NCI-H510A treated with DMSO at 0.1 percent for 48 hours (cell line): ENCODE data around the gene HARS2.
"Not testable (repeated sequence)": the region's sequence is repeated elsewhere in the genome, so short reads cannot be mapped to it uniquely, and the experiment has no call there.

Source experiments
- DNase-seq: peaks from one replicate; lab custom pipeline; 2025; lab: John Stamatoyannopoulos, UW

The HARS2 gene, protein sequence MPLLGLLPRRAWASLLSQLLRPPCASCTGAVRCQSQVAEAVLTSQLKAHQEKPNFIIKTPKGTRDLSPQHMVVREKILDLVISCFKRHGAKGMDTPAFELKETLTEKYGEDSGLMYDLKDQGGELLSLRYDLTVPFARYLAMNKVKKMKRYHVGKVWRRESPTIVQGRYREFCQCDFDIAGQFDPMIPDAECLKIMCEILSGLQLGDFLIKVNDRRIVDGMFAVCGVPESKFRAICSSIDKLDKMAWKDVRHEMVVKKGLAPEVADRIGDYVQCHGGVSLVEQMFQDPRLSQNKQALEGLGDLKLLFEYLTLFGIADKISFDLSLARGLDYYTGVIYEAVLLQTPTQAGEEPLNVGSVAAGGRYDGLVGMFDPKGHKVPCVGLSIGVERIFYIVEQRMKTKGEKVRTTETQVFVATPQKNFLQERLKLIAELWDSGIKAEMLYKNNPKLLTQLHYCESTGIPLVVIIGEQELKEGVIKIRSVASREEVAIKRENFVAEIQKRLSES

DNA sequence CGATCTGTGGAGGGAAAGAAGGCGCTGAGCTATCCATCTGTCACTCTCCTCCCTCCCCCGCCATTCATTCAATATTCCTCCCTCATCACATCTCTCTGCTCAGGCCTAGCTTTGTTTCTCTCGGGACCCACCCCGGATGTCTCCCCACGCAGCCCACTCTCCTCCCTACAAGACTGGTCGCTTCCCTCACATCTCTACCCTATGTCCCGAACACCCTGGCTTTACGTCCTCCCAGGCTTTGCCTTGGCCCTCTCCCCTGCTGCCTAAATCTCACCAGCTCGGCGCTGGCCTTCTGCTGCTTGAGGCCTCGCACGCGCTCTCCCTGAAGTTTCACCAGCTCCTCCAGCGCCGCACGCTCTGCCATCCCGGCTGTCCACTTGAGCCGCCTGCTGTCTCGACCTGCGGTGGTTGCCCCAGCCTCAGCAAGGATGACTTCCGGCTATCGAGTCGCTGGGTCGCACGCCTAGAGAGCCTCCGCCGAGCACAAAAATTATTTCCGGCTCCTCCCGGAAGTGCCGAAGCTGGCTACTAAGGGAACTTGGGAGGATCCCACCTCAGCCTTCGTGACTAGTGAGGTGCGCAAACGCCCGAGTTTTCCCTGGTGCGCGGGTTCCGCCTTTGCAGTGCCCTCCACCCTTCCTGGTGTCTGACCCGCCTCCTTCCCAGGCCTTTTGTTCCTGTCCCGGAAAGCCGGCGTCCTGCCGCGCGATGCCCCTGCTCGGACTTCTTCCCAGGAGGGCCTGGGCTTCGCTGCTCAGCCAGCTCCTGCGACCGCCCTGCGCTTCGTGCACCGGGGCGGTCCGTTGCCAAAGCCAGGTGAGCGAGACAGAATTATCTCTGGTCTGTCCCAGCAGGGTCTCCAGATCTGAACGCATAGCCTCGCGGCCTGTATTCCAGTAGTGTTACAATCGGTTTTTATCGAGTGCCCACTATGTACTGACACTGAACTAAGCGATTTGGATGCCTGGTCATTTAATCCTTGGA, at the start of gene HARS2, which contains the start of gene HARS1:
Gene HARS2 (plus strand): TSS at position 515 of the 984 bp plus-strand sequence. CDS start 194 bp downstream, at position 709.
Gene HARS1 (minus strand): TSS at position 430 of the 984 bp plus-strand sequence. CDS start 66 bp downstream, at position 364.
- DNase-seq: peak; percentile 70

DNA sequence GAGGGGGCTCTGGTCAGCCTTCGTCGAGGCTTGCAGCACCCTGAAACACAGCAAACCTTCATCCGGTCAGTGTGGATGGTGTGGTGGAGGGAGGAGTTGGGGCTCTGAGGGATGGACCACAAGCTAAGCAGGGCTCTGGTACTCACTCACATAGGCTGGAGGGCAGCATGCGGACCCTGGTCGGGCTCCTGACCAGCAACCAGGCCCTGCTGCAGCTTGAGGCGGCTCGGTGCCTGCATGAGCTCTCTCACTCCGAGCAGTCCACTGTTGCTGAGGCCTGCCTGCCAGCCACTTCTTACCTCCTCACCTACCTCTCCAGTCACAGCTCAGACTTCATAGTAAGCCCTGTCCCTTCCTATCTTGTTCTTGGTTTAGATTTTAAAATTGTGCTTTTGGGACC, 49.5 kb upstream of the HARS2 start:
- no peak for DNase-seq

DNA sequence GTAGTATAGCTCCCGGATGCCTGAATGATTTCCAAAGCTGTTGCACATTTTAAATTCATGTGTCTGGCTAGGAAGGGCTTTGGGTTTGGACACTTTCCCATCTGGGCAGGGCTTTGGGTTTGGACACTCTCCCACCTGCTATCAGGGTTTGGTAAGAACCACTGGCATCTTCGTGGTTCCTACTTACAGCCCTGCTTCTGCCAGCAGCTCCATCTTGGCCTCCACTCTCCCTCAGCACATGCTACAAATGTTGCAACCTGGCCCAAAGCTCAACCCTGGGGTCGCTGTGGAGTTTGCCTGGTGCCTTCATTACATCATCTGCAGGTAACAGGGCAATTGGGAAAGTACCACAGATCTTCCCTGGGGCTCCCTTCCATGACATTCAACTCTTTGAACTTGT, 48.5 kb upstream of the HARS2 start:
- no peak for DNase-seq

DNA sequence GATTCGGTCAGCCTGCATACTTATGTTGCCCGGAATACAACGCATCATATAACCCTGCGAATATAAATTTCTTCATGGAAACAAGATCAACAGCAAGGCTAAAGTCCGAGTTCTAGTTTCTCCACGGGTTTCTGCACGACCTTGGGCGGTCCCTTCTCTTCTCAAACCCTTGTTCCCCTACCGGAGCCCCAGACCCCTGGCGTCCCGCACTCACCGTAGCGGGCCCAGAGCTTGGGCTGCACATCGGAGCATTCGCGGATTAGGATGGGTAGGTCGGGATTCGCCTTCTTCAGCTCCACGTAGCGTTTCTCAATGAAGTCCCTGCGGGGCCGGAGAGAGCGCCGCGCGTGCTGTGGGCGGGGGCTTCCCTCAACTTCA, 44.2 kb upstream of the HARS2 start:
- DNase-seq: no peak

DNA sequence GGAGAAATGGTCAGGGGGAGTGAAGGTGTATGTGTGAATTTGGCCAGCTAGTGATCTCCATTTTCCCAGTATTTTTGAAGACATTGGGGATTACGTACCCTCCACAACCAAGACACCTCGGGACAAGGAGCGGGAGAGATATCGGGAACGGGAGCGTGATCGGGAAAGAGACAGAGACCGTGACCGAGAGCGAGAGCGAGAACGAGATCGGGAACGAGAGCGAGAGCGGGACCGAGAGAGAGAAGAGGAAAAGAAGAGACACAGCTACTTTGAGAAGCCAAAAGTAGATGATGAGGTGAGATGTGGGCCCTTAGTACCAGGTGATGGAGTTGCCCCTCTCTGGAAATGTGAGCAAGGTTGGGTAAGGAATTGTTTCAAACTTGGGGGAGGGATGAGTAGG, 32.4 kb upstream of the HARS2 start:
- no peak for DNase-seq

DNA sequence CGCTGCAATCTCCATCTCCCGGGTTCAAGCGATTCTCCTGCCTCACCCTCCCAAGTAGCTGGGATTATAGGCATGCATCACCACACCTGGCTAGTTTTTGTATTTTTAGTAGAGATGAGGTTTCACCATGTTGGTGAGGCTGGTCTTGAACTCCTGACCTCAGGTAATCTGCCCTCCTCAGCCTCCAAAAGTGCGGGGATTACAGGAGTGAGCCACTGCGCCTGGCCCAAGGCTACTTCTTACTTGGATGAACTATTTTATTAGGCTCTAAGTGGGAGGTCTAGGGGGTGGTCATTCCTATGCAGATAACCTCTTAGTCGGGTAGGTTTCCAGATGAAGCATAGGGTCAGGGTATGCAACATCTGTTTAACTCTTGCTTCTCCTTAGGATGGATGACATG, 30.9 kb upstream of the HARS2 start:
- DNase-seq: not testable (repeated sequence)

DNA sequence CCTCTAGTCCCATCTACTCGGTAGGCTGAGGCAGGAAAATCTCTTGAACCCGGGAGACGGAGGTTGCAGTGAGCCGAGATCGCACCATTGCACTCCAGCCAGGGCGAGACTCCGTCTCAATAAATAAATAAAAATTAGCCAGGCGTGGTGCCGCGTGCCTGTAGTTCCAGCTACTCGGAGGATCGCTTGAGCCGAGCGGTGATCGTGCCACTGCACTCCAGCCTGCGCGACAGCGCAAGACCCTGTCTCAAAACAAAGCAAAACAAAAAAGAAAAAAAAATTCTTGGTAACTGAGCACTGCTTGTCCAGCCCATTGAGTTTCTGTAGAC, 27.3 kb upstream of the HARS2 start:
- DNase-seq: no peak

DNA sequence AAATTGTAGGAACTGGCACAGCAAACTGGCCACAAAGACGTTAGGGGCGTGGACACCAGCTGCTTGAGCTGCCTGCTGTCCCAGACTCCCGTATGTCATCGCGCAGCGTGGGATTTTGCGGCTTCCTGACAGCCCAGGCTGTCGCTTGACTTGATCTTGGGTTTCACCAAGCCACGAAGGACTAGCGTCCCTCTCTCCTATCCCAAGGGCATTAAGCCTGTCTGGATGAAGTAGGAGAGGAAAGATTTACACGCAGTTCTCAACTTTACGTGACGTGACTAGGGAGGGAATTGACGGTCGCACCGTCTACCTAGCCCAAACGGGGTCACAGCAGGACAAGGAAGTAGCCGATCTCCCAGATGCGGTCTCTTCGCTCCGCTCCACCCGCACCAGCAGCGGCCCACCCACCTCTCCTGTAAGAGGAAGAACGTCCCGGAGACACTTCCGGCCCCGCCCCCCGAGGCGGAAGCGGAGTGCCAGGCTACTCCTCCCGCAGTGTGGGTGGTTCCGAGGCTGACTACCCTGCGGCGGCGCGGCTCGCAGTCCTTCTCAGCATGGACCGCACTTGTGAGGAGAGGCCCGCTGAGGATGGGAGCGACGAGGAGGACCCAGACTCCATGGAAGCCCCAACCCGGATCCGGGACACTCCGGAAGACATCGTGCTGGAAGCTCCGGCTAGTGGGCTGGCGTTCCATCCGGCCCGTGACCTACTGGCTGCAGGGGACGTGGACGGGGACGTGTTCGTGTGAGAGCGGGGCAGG, 26.7 kb upstream of the HARS2 start, which contains the start of gene WDR55:
Gene WDR55 (plus strand): TSS at position 546 of the 761 bp plus-strand sequence. CDS start 9 bp downstream, at position 555.
- peak; percentile 80 for DNase-seq

DNA sequence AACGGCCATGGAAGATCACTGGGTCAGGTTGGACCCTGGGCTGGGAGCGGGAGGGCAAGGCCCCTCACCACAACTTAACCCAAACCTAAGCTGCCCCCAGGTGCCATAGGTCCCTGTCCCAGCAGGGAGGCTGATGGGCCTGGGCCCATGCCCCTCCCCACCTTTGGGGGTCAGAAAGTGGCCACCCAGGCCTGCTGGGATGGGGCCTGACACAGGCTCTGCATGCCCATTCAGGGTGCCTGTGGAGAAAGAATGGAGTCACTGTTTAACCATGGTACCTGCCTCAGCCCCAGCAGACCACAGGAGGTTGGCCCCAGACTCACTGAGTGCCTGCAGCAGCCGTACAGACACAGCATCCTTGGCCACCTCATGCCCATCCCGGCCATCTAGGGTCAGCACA, 20.2 kb upstream of the HARS2 start:
- DNase-seq: not testable (repeated sequence)

DNA sequence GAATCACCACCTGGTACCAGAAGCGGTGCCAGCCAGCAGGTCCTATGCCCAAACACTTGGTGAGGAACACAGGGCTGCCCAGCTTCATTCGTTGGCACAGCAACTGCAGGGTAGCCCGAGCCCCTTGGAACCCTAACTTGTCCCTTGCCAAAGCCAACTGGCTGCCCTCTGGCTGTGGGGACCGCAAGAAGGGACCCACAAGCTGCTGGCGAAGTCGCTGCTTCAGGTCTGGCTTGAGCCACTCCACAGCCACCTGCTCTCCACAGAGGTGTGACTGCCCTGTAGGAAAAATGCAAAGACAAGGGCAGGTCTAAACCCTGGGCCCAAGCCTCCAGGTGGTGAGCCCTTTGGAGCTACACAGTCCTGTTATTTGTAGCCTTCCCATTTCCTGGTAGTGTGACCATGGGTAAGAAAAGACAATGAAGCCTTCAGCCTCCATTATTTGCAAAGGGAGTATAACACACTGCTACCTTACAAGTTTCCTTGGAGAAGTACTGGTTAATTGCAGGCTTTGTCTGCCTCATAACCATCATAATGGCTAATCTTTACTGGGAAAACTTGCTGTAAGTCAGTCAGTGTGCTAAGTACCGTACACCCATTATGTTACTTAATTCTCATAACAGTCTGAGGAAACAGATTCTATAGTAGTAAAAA, 19.7 kb upstream of the HARS2 start:
- no peak for DNase-seq

DNA sequence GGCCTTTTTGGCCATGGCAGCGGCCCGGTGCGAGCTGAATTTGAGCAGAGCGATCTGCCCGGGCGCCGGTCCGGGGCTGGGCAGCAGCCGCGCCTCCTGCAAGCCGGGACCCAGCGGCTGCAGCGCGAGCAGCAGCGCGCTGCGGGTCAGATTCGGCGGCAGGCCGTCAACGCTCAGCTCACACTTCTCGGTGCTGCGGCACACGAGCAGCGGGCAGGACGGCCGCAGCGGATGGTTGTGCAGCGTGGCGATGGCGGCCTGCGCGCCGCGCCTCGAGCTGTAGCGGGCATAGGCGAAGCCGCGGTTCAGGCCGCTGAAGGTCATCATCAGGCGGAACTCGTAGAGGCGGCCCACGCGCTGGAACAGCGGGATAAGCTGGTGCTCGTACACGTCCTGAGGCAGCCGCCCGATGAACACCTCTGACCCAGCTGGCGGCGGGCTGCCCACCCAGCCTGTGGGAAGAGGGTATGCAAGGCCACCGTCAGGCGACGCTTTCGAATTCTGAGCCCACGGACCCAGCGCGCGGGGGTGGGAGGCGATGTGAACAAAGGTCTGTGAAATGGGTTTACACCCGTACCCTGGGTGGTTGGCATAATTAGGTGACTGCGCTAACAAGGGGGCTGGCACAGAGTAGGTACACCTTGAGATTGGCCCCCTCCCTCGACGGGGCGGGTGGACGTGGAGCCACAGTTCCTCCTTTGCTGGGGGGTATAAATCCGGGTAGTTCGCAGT, 18.6 kb upstream of the HARS2 start:
- peak; percentile 4 for DNase-seq

DNA sequence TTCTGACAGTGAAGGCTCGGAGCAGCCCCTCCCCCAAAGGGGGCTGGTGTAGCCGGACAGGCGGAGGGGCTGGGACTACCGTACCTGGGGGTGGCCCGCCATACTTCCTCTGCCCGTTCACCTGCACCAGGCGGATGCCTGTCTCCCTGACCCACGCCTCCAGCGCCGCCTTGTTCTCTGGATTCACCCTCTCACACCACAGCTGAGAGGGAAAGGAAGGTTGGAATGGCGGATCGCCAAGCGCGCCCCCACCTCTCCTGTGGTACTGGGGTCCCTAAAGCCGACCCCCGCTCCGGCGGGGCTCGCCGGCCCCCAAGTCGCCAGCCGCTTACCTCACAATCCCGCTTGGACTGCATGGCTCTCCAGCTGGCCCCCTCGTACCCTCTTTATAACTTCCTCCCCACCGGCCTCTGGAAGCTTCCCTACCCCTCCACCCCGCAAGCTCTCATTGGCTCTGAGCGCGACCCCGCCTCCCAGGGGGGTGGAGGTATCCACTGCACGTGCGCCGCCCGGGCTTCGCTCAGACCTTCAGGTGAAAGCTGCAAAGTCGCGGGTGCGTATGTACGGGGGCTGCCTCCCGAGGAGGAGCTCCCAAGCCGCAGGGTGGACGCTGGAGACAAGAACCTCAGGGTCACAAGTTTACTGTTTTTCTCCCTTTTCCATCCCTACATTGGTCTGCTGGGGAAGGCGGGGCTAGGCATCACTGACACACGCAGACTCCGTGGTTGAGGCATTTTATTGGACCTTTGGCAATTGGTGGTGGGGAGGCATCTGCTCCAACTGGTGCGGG, 17.9 kb upstream of the HARS2 start, which contains the start of gene DND1:
Gene DND1 (minus strand): TSS at position 390 of the 790 bp plus-strand sequence. CDS start 34 bp downstream, at position 356.
- DNase-seq: no peak

DNA sequence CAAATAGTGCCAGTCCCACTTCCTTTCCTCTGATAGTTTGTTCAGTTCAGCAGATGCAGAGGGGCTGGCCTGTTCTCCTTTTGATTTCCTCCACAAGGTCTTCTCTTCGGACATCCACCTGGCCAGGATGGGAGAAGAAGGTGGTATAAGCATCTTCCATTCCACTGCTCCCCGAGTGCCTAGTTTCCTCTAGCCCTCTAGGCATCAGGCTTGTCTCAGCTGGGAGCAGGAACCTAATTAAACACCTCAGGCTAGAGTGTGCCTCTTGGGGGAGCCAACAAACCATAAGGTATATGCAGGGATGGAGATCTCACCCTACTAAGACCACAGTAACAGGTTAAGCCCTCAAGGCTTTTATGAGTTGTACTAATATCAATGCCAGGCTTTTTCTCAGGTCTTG, 17.0 kb upstream of the HARS2 start:
- no peak for DNase-seq

DNA sequence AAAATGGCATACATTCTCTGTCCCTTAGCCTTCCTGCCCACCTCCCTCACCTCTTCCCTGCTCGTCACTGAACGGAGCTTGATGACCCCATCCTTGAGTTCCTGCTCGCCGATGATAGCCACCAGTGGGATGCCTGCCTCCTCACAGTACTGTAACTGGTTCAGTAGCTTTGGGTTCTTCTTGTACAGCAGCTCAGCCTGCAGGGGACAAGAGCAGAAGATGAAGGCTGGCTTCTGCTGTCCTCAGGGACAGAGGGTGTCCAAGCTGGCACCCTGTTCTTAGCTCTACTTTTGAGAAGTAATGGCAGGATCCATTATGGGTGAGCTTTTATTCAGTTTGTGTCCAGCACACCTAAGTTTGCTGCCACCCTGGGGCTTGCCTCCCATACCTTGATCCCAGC, 16.6 kb upstream of the HARS2 start:
- DNase-seq: no peak

DNA sequence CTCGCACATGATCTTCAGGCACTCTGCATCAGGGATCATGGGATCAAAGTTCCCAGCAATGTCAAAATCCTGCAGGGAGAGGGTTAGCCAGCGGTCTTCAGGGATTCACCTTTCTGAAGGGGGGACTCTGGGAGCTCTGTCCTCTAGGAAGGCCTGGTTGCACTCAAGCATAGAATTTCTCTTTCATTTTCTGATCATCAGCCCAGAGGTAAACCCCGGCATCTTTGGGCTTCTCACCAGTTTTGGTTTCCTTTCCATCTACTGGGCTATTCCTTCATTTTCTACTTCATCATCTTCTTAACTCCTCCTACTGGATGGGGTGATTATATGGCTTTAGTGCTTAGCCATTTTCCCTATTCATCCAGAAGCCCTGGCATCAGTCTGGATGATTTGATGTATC, 13.3 kb upstream of the HARS2 start:
- DNase-seq: no peak

DNA sequence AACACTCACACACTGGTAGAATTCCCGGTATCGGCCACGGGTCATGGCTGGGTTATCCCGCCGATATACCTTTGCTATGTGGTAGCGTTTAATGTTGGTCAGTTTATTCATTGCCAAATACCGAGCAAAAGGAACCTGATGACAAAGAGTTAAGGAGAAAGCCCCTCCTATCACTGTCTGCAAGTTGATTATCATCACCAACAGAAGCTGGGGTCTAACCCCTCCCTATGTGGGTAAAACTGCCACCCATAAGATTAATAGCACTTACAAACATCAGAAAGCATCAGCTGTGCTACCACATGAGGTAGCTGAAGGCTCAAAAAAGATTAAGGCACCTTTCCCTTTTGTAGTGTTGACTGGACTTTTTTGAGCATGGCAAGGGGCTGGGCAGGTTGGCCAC, 12.3 kb upstream of the HARS2 start:
- DNase-seq: no peak

DNA sequence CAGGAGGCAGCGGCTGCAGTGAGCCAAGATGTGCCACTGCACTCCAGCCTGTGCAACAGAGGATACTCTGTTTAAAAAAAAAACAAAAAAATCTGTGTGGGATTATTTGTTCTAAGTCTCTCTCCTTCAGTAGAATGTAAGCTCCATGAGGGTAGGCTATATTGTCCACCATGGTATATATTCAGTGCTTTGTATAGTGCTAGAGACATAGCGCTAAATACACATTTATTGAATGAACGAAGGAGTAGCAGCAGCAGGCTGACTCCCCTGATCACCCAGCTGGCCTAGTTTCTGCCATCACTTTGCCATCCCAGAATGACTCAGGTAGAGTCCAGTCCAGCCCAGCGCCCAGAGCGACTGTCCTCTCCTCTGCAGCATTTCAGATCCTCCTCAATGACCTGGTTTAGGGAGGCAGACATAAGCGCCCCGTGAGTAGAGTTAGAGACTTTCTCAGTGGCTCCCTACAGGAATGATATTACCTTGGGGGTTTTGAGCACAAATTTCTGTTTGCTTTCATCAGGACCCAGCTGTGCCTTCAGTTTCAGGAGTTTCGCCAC, 801 bp upstream of the HARS2 start:
- no peak for DNase-seq

DNA sequence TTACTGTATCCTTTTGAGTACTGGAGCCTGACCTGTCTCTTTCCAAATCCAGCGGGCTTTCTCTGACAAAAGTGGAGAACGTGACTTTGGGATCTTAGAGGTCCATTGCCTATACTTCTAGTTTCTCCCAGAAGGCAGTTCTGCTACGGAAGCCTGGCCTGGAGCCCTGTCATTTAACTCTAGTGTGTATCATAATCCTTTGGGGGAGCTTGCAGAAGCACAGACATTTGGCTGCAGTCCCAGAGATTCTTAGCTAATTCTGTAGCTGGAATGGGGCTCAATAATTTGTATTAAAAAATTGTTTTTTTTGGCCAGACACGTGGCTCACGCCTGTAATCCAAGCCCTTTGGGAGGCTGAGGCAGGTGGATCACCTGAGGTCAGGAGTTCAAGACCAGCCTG, 3.0 kb downstream of the HARS2 start:
- no peak for DNase-seq

DNA sequence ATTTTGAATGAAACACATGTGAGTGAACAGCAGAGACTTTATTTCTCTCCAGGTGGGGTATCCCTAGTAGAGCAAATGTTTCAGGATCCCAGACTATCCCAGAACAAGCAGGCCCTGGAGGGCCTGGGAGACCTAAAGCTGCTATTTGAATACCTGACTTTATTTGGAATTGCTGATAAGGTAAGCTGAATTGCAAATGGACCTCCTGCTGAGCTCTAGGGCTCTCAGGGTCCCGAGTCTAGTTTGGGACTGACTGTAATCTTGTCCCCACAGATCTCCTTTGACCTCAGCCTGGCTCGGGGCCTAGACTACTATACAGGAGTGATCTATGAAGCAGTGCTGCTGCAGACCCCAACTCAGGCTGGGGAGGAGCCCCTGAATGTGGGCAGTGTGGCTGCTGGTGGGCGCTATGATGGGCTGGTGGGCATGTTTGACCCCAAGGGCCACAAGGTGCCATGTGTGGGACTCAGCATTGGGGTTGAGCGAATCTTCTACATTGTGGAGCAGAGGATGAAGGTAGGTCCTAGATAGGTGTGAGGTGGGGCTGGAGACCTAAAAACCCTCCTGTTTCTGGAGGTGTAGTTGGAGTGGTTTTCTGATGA, 5.7 kb downstream of the HARS2 start:
- no peak for DNase-seq
